ENCODE data around the gene SAMD4A. TPM values are rescaled to one million over a fixed set of nuclear protein-coding genes. Genes with fewer than 3 reads are reported as not detected.

Gene SAMD4A
- total RNA-seq, 1 experiment from 2014 or later, result 9.6 TPM

- Histone ChIP-seq H3K9me3 (ENCODE audit: control insufficient read depth, low read depth, low read length) (no peaks in the 10 kb centered on the region), H3K27ac (ENCODE audit: insufficient read length, low read depth, low read length) (no peak overlapping the region), H3K79me2 (ENCODE audit: insufficient read depth, low read length) (no peaks in the 10 kb centered on the region)
Measured at GRCh38 chr14:54730156-54730961, 163.4 kb downstream of the SAMD4A start.

More at GRCh38 chr14:54730156-54730961, 163.4 kb downstream of the SAMD4A start:
- H4K20me1 ChIP-seq (ENCODE audit: control insufficient read depth, insufficient read depth, insufficient read length), result no peaks in the 10 kb centered on the region
- no peak overlapping the region for H2BK15ac ChIP-seq (ENCODE audit: low read depth, low read length)
- H3K14ac ChIP-seq (ENCODE audit: insufficient read depth, low read length), result no peak overlapping the region
- Mint-ChIP-seq H3K27me3 (ENCODE audit: low read depth) (no peaks in the 10 kb centered on the region), H3K4me1 (peaks cover 14 to 15% of the 10 kb centered on the region in 2 experiments; a peak in 3 of 4 replicates), H3K4me3 (no peak overlapping the region), H3K36me3 (ENCODE audit: insufficient read depth in 1 of 3, low read depth in 3 of 3) (no peaks in the 10 kb centered on the region), H3K27ac (peak overlapping the region in 1 of 3 experiments; percentile 36; a peak in 1 of 7 replicates), H3K9me3 (no peaks in the 10 kb centered on the region)
- H2AK5ac ChIP-seq (ENCODE audit: insufficient read length, low read length), result no peak overlapping the region
- no peak for DNase-seq
- no peak overlapping the region for H3K9ac ChIP-seq (ENCODE audit: extremely low read depth, insufficient read length, low read length)
- no peak overlapping the region for H3K4ac ChIP-seq (ENCODE audit: low read depth, low read length)
- H2BK5ac ChIP-seq (ENCODE audit: insufficient read length, low read length), result no peak overlapping the region
- H2BK12ac ChIP-seq (ENCODE audit: insufficient read length, low read depth, low read length), result no peak overlapping the region
- no peak overlapping the region for H3T11ph ChIP-seq (ENCODE audit: low read length)
- H2BK120ac ChIP-seq (ENCODE audit: low read depth, low read length, poor library complexity, severe bottlenecking), result no peak overlapping the region
- peaks cover 2% of the 10 kb centered on the region; the same call in 1 of the 2 replicates for H3K4me1 ChIP-seq (ENCODE audit: insufficient read depth, low read length)
- no peak overlapping the region for H2AFZ ChIP-seq (ENCODE audit: low read length)
- H3K79me1 ChIP-seq (ENCODE audit: insufficient read depth, low read depth, low read length, poor library complexity, severe bottlenecking), result no peaks in the 10 kb centered on the region
- no peak overlapping the region for H4K8ac ChIP-seq (replicated peaks; ENCODE audit: insufficient read length, low read depth, low read length)
- no peaks in the 10 kb centered on the region for H3K23me2 ChIP-seq (ENCODE audit: insufficient read length, low read depth, low read length, poor library complexity, severe bottlenecking)
- no peak overlapping the region for H2BK20ac ChIP-seq (ENCODE audit: low read depth, low read length, poor library complexity, severe bottlenecking)
- no peaks in the 10 kb centered on the region for H3K27me3 ChIP-seq (ENCODE audit: insufficient read depth, low read length)
- H4K91ac ChIP-seq (ENCODE audit: insufficient read length, low read depth, low read length), result no peak overlapping the region
- WGBS (ENCODE audit: extremely low coverage, insufficient read length, low lambda C conversion rate), result no CpG with 5 or more reads among the region's 6 CpGs
- no peak for TF ChIP-seq CTCF (conservative IDR thresholded peaks at IDR 0.05)
- no peak overlapping the region for H3K56ac ChIP-seq (ENCODE audit: insufficient read length, low read depth, low read length)
- H4K5ac ChIP-seq (ENCODE audit: insufficient read length, low read depth, low read length), result no peak overlapping the region
- H3K18ac ChIP-seq (ENCODE audit: insufficient read length, low read depth, low read length), result no peak overlapping the region
- H3K4me2 ChIP-seq (ENCODE audit: insufficient read depth, insufficient read length, low read length), result no peak overlapping the region
- H3K23ac ChIP-seq (ENCODE audit: insufficient read length, low read depth, low read length), result no peak overlapping the region
